Bladder microvascular endothelial cell (primary cell): ENCODE measurements around the gene VPS51. TPM values are rescaled to one million over a fixed set of nuclear protein-coding genes. Genes with fewer than 3 reads are reported as not detected.

ENCODE experiments used
- total RNA-seq: library from RNA; depleted of rRNA; stranded (reverse); fragments of >200 nt; gene quantifications from 2 replicates; pipeline ENCODE4 v1.2.3, GENCODE V29; 2014

The VPS51 gene
- total RNA-seq = 199 and 268 TPM in 2 replicates

DNA sequence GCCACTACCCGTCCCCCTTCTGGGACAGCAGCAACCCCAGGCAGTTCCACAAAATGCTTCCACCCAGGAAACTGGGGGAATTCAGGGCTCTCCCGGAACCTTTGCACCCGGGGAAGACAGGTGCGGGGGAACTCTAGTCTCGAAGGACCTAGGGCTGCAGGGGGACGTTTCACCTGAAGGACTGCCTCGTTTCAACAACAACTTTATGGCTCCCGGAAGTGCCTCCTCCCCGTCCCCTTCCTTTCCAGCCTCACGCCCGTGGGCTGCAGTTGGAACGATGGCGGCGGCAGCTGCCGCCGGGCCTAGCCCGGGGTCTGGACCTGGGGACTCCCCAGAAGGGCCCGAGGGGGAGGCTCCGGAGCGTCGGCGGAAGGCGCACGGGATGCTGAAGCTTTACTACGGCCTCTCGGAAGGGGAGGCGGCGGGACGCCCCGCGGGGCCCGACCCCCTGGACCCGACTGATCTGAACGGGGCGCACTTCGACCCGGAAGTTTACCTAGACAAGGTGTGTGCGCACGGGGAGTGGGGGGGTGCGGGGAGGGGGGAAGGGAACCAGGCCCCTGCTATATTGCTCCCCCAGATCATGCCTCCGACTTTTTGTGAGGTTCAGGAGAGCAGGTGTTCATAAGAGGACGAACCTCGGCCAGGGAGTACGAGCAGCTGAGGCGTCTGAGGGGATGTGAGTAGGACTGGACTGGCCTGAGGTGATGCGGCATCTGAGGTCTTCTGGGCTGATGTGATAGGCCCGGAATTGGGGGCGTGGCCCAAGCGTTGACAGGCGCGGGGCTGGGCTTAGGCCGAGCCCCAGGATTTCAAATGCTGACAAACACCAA lies at the start of gene VPS51:
Gene VPS51, plus strand, starts transcription at position 241 of the 833 bp plus-strand sequence. Its CDS starts 37 bp downstream, at position 278.

DNA sequence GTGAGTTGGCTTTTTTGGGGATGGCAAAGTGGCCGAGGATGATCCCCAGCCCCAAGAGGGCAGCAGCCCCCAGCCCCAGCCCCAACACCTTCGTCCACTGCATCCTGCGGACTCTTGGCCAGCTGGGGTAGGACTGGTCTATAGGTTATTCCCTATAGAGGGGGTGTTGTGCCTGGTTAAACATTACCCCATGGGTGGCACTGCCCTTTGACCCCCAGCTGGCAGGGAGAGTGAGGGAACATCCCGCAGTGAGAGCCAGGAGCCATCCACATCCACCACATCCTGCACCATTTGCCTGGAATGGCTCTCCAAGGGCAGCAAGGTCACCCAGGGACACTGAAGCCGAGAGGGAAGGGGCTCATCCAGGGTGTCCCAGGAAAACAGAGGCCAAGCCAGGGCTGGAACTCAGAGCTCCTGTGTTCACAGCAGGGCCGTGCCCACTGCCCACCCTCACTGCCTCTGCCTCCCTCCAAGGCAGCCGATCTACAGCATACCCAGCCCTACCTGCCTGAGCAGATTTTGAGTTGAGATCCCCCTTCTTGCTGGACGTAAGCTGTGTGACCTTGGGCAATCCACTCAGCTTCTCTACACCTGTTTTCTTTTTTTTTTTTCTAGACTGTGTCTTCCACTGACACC lies 37.5 kb upstream of the VPS51 start, which contains the start of gene NAALADL1:
Gene NAALADL1, minus strand, starts transcription at position 135 of the 636 bp plus-strand sequence. Its CDS starts 32 bp downstream, at position 103.

DNA sequence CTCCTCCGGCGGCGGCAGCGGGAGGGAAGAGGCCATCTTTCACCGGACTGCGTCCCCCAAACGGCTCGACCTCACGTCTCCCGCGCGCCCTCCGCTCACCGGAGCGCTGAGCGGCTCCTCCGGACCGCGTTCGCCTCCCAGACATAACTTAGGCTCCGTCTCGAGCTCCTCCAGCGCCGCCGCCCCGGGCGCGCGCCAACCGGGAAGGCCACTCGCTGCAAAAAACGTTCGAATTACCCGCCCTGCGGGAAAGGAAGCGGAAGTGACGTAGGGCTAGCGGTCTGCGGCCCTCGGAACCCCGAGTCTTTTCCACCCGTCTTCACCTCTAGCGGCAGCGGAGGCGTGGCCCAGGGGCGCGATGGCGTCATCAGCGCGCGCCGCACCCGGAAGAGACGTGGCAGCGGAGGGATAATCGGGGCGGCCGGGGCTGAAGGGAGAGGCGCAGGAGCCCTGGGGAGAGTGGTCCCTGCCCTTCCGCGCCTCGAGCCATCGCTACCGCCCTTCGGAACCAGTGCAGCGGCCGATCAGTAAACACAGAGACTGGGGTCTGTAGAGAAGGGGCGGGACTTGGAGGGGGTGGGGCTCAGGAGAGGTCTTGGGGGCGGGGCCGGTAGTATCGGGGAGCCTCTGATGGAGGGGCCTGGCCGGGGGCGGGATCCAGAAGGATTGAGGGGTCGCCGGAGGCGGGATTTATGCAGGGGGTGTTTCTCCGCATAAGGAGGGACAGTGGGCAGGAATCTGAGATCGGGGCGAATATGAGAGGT lies 12.0 kb upstream of the VPS51 start, which contains the start of the genes CDCA5 and ZFPL1:
Gene CDCA5, minus strand, starts transcription at position 207 of the 764 bp plus-strand sequence. Its CDS starts 62 bp downstream, at position 145.
Gene ZFPL1, plus strand, starts transcription at position 389 of the 764 bp plus-strand sequence. CDS start 477 bp downstream, outside the sequence.

DNA sequence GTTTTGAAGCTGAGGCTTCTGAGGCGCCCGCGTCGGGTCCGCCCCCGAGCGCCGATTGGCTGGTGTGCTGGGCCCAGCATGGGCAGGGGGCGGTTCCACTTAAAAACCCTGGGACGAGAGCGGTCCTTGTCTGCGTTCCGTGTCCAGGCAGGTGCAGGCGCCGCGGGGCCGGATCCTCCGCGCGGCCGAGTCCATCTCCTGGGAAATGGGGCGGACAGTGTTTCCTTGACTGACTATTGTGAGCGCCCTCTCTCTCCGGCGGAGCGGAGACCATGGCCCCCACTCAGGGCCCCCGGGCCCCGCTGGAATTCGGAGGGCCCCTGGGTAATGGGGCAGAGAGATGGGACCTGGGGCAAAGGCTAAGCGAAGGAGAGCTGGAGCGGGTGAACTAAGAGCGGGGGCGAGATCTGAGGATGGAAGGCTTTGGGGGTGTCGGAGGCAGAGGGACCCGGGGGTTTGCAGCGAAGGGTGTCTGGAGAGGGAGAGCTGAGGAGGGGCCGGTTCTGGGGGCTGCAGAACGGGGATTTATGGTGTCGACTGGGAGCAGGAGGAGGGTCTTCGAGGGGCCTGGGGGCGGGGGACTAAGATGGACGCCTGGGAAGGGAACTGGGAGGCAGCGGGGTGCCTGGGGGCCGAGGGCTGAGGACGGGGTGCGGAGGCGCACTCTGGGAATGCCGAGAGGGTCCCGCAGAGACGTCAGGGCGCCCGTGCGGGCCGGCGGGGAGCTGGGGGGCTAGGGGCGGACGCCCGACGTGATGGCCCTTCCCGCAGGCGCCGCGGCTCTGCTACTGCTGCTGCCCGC lies 15.9 kb downstream of the VPS51 start, which contains the start of gene TM7SF2:
Gene TM7SF2, plus strand, starts transcription at position 129 of the 802 bp plus-strand sequence. Its CDS starts 144 bp downstream, at position 273.

DNA sequence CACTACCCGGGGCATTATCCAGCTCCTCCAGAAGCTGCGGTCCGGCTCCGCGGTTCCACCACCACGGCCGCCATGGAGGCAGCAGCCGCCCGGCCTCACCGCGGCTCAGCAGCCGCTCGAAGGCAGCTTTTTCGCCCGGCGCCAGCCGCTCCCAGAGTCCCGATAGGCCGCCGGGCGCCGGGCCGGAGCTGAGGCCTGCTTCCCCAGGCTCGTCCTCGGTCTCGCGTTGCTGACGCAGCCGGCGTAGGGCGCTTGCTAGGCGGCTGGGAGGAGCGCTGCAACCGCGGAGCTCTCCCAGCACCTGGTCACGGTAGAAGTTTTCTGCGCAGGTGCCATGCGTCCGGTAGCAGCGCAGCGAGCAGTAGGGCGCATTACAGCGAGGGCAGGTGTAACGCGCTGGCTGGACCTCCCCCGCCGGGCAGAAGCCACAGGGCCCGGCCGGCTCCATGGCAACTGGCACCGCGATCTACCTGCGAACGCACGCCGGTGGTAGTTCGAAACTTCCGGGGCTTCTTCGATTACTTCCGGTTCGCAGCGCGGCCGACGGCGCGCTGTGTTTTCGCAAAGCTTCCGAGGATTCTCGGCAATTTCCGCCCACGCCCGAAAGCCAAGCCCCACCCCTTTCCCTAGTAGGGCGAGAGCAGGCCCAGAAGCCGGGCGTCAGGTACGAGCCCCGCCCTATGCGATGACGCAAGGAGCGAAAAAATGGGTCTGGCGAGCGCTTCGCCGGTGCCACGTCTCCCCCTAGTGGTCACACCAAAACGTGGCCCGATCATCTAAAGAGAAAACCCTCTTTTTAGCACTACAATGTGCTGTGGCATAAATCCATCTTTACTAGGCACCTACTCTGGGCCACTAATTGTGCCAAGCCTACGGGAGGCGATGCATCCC lies 21.4 kb downstream of the VPS51 start, which contains the start of gene ZNHIT2:
Gene ZNHIT2, minus strand, starts transcription at position 496 of the 891 bp plus-strand sequence. Its CDS starts 48 bp downstream, at position 448.

DNA sequence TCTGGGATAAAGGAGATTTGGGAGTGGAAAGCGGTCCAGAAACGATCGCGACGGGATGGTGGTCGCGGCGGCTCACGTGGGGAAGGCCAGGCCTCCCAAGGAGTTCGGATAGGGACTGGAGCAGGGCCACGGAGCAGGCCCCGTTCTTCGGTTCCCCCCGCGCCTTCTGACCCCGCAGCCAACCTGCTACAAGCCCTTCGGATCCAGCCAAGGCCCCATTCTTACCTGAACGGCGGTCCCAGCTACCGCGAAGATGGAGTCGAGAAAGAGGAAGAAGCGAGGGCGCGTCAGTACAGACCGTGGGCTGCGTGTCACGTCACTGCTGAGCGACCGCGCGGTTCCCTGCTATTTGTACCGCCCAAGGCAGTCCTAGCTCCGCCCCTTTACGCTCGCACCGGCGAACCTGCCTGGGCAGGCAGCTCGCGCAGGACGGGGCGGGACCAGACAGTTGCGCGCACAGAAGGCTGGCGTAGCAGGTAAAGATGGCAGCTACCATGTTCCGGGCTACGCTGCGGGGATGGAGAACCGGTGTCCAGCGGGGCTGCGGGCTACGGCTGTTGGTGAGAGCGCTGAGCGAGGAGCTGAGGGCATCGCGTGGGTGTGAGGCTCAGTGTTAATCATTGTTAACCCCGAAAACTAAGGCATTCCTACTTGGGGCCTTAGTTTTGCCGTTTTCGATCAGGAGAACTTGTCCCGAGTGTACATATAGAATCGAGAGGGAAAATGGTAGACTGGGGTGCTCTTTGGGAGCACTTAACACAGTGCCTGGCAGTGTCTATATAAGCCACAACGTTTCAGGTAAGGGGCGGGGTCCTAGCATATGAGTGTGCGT lies 26.1 kb downstream of the VPS51 start, which contains the start of the genes FAU and MRPL49:
Gene FAU, minus strand, starts transcription at position 270 of the 832 bp plus-strand sequence. CDS start 321 bp downstream, outside the sequence.
Gene MRPL49, plus strand, starts transcription at position 457 of the 832 bp plus-strand sequence. Its CDS starts 26 bp downstream, at position 483.

DNA sequence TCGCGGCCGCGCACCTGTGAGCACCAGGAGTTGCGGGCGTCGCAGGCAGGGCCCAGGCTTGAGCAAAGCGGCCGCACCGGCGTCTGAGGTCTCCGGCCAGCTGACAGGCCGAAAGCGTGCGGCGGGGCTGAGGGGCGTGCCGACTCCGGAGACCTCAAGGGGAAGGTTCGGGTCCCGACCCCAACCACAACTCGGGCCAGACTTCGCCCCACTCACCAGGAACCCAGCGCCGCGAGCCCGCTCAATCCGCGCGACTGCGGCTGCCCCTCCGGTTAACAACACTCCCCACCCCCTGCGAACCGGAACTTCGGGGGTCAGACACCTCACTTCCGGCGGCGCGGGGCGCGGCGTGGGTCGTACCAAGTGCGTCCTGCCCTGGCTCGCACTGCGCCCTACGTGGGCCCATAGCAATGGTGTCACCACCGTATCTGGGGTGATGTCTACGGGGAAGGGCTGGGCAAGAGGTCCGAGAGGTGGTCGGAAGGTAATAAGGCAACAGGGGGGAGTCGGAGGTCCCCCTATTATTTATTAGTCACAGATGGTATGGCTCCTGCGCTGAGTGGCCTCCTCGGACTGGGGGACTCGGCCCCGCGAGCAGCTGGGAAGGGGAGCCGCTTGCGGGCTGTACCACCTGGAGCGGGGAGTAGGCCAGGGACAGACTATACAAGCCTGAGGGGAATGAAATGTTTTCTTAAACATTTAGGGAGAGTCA lies 38.4 kb downstream of the VPS51 start, which contains the start of gene SYVN1:
Gene SYVN1, minus strand, starts transcription at position 280 of the 712 bp plus-strand sequence. CDS start 918 bp downstream, outside the sequence.

Other genes with a start within 250 kb of the VPS51 start
- gene EHD1, start 217.6 kb upstream of the VPS51 start, total RNA-seq = 43.5 and 108 TPM in 2 replicates
- gene ATG2A, start 179.0 kb upstream of the VPS51 start, total RNA-seq = 7.0 and 13.4 TPM in 2 replicates
- 7.6 and 13.6 TPM in 2 replicates for gene PPP2R5B, start 171.5 kb upstream of the VPS51 start, total RNA-seq
- not detected in 2 replicates for gene GPHA2, start 160.3 kb upstream of the VPS51 start, total RNA-seq
- not detected in 2 replicates for gene MAJIN, start 124.1 kb upstream of the VPS51 start, total RNA-seq
- gene BATF2, start 99.2 kb upstream of the VPS51 start, total RNA-seq = 0.31 and 0.32 TPM in 2 replicates
- gene ARL2, start 82.1 kb upstream of the VPS51 start, total RNA-seq = 120 and 126 TPM in 2 replicates
- 8.1 and 10.4 TPM in 2 replicates for gene SNX15, start 68.8 kb upstream of the VPS51 start, total RNA-seq
- gene SAC3D1, start 55.0 kb upstream of the VPS51 start, total RNA-seq = 8.4 and 9.8 TPM in 2 replicates
- 8.1 and 8.8 TPM in 2 replicates for gene NAALADL1, start 37.7 kb upstream of the VPS51 start, total RNA-seq
- gene CDCA5, start 12.2 kb upstream of the VPS51 start, total RNA-seq = 8.1 and 8.6 TPM in 2 replicates
- 23.0 and 30.5 TPM in 2 replicates for gene ZFPL1, start 12.0 kb upstream of the VPS51 start, total RNA-seq
- gene TM7SF2, start 15.7 kb downstream of the VPS51 start, total RNA-seq = 8.7 and 16.1 TPM in 2 replicates
- 3.6 and 5.5 TPM in 2 replicates for gene ZNHIT2, start 21.5 kb downstream of the VPS51 start, total RNA-seq
- gene FAU, start 25.9 kb downstream of the VPS51 start, total RNA-seq = 268 and 409 TPM in 2 replicates
- 34.5 and 50.3 TPM in 2 replicates for gene MRPL49, start 26.1 kb downstream of the VPS51 start, total RNA-seq
- gene SYVN1, start 38.3 kb downstream of the VPS51 start, total RNA-seq = 7.3 and 32.0 TPM in 2 replicates
- gene SPDYC, start 74.0 kb downstream of the VPS51 start, total RNA-seq = not detected in 2 replicates
- 86.8 and 101 TPM in 2 replicates for gene CAPN1, start 85.7 kb downstream of the VPS51 start, total RNA-seq
- gene POLA2, start 165.7 kb downstream of the VPS51 start, total RNA-seq = 6.2 and 7.7 TPM in 2 replicates
- 7.1 and 8.7 TPM in 2 replicates for gene CDC42EP2, start 218.7 kb downstream of the VPS51 start, total RNA-seq
- 22.0 and 32.5 TPM in 2 replicates for gene DPF2, start 237.6 kb downstream of the VPS51 start, total RNA-seq